ENCODE results near the gene MSH3.
"Not testable (repeated sequence)": the region's sequence is repeated elsewhere in the genome, so short reads cannot be mapped to it uniquely, and the experiment has no call there.

- TF ChIP-seq CTCF (conservative IDR thresholded peaks at IDR 0.05); ZFX (IDR thresholded peaks at IDR 0.05): not testable (repeated sequence)
These were observed 228.9 kb downstream of the MSH3 start for GRCh38 chr5:80883390-80883789.
